GM18526 (cell line): ENCODE data around the gene ZNF212.

Source experiments
- POLR2A ChIP-seq: IDR thresholded peaks from 3 replicates; pipeline ENCODE4 v1.6.1; 2011; ENCODE audit not compliant: insufficient read length; ENCODE audit errors: extremely low read depth

Gene ZNF212

GRCh38 chr7:149239345-149240143 lies at the start of gene ZNF212:
ZNF212 (plus strand) TSS chr7:149239651; CDS start chr7:149239779, 128 bp downstream.
- TF ChIP-seq POLR2A: peak; percentile 49

- TF ChIP-seq POLR2A: no peak
These were observed 47.6 kb upstream of the ZNF212 start for GRCh38 chr7:149191851-149192250.

GRCh38 chr7:149194799-149195179 lies 44.7 kb upstream of the ZNF212 start:
- no peak for TF ChIP-seq POLR2A

- TF ChIP-seq POLR2A: peak; percentile 43
These were observed 44.0 kb upstream of the ZNF212 start, which contains the start of gene ZNF282 for GRCh38 chr7:149195180-149196150. ZNF282 (plus strand) TSS chr7:149195546; CDS start chr7:149195590, 44 bp downstream.

GRCh38 chr7:149196151-149196704 lies 43.2 kb upstream of the ZNF212 start:
- TF ChIP-seq POLR2A: no peak

GRCh38 chr7:149196705-149197171 lies 42.7 kb upstream of the ZNF212 start:
- TF ChIP-seq POLR2A: no peak

GRCh38 chr7:149197675-149198074 lies 41.8 kb upstream of the ZNF212 start:
- no peak for TF ChIP-seq POLR2A

GRCh38 chr7:149198161-149198816 lies 41.2 kb upstream of the ZNF212 start:
- no peak for TF ChIP-seq POLR2A

- no peak for TF ChIP-seq POLR2A
These were observed 40.0 kb upstream of the ZNF212 start for GRCh38 chr7:149199234-149199995.

- no peak for TF ChIP-seq POLR2A
These were observed 36.6 kb upstream of the ZNF212 start for GRCh38 chr7:149202831-149203231.

GRCh38 chr7:149205690-149206381 lies 33.6 kb upstream of the ZNF212 start:
- TF ChIP-seq POLR2A: no peak

GRCh38 chr7:149207324-149208035 lies 32.0 kb upstream of the ZNF212 start:
- TF ChIP-seq POLR2A: no peak

- no peak for TF ChIP-seq POLR2A
These were observed 29.8 kb upstream of the ZNF212 start for GRCh38 chr7:149209518-149210269.

GRCh38 chr7:149210551-149210950 lies 28.9 kb upstream of the ZNF212 start:
- TF ChIP-seq POLR2A: no peak
